K562 (cell line): ENCODE data around the gene FCAR.

Experiments used
- CBFA2T2 ChIP-seq: fragments of 450-650 bp; conservative IDR thresholded peaks from 2 replicates; pipeline ENCODE4 v1.6.1; 2017; ENCODE audit warnings: mild to moderate bottlenecking
- CHCHD3 ChIP-seq: fragments of 250-450 bp; sonication (Bioruptor Pico); IDR thresholded peaks from 2 replicates; pipeline ENCODE4 v2.1.2; 2022; ENCODE audit warnings: mild to moderate bottlenecking
- IFI16 ChIP-seq: fragments of 250-450 bp; sonication (Bioruptor Pico); IDR thresholded peaks from 2 replicates; pipeline ENCODE4 v2.1.2; 2022; ENCODE audit warnings: mild to moderate bottlenecking, inconsistent platforms
- MYNN ChIP-seq, 2 experiments: sonication (generic); formaldehyde crosslinking in 1 of 2; IDR thresholded peaks; 2 replicates each; pipeline versions ENCODE4 v1.5.0 to v1.6.1; 2016 to 2020; ENCODE audit warnings: antibody characterized with exemption in 1 of 2, missing genetic modification reagents in 1 of 2
- RB1 ChIP-seq: fragments of 450-650 bp; IDR thresholded peaks from 2 replicates; pipeline ENCODE4 v1.6.1; 2017; ENCODE audit warnings: low read depth, mild to moderate bottlenecking
- SMARCB1 ChIP-seq: IDR thresholded peaks from 2 replicates; pipeline ENCODE4 v1.6.1; 2011; ENCODE audit warnings: improper control_type of control experiment, low read depth; ENCODE audit not compliant: insufficient read length
- TAF1 ChIP-seq: IDR thresholded peaks from 2 replicates; pipeline ENCODE4 v1.6.1; 2011; ENCODE audit warnings: mild to moderate bottlenecking, low read length, moderate library complexity; ENCODE audit not compliant: insufficient read depth, control insufficient read depth, severe bottlenecking; ENCODE audit errors: extremely low read depth
- TF ChIP-seq, protein P1 (sequence below), 3 experiments: IDR thresholded peaks in 2 of 3; conservative IDR thresholded peaks in 1 of 3; 2 replicates each; pipeline ENCODE4 v1.5.1; 2011 to 2012; ENCODE audit warnings: low read length in 3 of 3, mild to moderate bottlenecking in 3 of 3, control low read depth in 2 of 3, improper control_type of control experiment in 1 of 3, inconsistent platforms in 1 of 3, low read depth in 1 of 3, mixed read lengths in 1 of 3, moderate library complexity in 1 of 3; ENCODE audit not compliant: insufficient read depth in 2 of 3

- TF ChIP-seq TAF1 (no peak), MYNN (IDR thresholded peaks at IDR 0.05) (no peak), MYNN (CRISPR knock-in tag; IDR thresholded peaks at IDR 0.05) (no peak), CBFA2T2 (no peak), RB1 (no peak), IFI16 (no peak), SMARCB1 (no peak), CHCHD3 (CRISPR knock-in tag) (no peak)
- TF ChIP-seq, protein P1, sequence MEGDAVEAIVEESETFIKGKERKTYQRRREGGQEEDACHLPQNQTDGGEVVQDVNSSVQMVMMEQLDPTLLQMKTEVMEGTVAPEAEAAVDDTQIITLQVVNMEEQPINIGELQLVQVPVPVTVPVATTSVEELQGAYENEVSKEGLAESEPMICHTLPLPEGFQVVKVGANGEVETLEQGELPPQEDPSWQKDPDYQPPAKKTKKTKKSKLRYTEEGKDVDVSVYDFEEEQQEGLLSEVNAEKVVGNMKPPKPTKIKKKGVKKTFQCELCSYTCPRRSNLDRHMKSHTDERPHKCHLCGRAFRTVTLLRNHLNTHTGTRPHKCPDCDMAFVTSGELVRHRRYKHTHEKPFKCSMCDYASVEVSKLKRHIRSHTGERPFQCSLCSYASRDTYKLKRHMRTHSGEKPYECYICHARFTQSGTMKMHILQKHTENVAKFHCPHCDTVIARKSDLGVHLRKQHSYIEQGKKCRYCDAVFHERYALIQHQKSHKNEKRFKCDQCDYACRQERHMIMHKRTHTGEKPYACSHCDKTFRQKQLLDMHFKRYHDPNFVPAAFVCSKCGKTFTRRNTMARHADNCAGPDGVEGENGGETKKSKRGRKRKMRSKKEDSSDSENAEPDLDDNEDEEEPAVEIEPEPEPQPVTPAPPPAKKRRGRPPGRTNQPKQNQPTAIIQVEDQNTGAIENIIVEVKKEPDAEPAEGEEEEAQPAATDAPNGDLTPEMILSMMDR (IDR thresholded peaks at IDR 0.05 in 2 of 3, conservative IDR thresholded peaks at IDR 0.05 in 1 of 3; ENCODE audit: insufficient read depth in 2 of 3, low read depth in 1 of 3, low read length in 3 of 3) = no peak
Measured at GRCh38 chr19:54888239-54888638, 14.2 kb downstream of the FCAR start.
